Ovary (tissue), 9 donors: ENCODE measurements around the gene YJEFN3. TPM values are rescaled to one million over a fixed set of nuclear protein-coding genes. Genes with fewer than 3 reads are reported as not detected.

Source experiments
- DNase-seq, 5 donors: peaks; one replicate each; pipeline ENCODE4 v3.0.0-alpha.2; 2019 to 2020
- H3K27ac ChIP-seq, 2 donors: fragments of 200-600 bp; one replicate each; pipeline versions ENCODE4 v1.5.1 to v1.8.0; 2019 to 2022
- H3K27me3 ChIP-seq: fragments of 200-600 bp; one replicate; pipeline ENCODE4 v1.8.0; 2022
- H3K36me3 ChIP-seq: fragments of 200-600 bp; sonication (generic); one replicate; pipeline ENCODE4 v1.5.1; 2019
- H3K4me1 ChIP-seq: one replicate; pipeline ENCODE4 v1.8.1; 2013; ENCODE audit warnings: mild to moderate bottlenecking, moderate library complexity; ENCODE audit not compliant: insufficient read depth
- H3K4me3 ChIP-seq: fragments of 200-600 bp; sonication (generic); one replicate; pipeline ENCODE4 v1.5.1; 2017
- H3K9me3 ChIP-seq, 2 donors: fragments of 200-600 bp in 1 of 2; sonication (generic) in 1 of 2; one replicate each; pipeline versions ENCODE4 v1.5.1 to v1.8.1; 2013 to 2019; ENCODE audit warnings: mild to moderate bottlenecking in 1 of 2, moderate library complexity in 1 of 2
- CTCF ChIP-seq, 3 donors: fragments of 450-650 bp in 2 of 3; fragments of 200-600 bp in 1 of 3; IDR thresholded peaks; one replicate each; pipeline versions ENCODE4 v1.5.1 to v1.8.0; 2016 to 2022; ENCODE audit warnings: antibody characterized with exemption in 3 of 3, mild to moderate bottlenecking in 1 of 3
- EP300 ChIP-seq: sonication (generic); formaldehyde crosslinking; IDR thresholded peaks from one replicate; pipeline ENCODE4 v1.6.1; 2017; ENCODE audit warnings: antibody characterized with exemption
- POLR2A ChIP-seq: fragments of 450-650 bp; IDR thresholded peaks from one replicate; pipeline ENCODE4 v1.6.1; 2017; ENCODE audit warnings: antibody characterized with exemption, mild to moderate bottlenecking, moderate library complexity
- WGBS, 3 donors: extraction: QIAGEN DNeasy Blood & Tissue Kit in 1 of 3; methylation state at CpG; one replicate each; pipeline versions ENCODE4 v1.1.5 to v1.1.7; 2013 to 2017; 5-methylcytosine and 5-hydroxymethylcytosine counted together
- intact Hi-C, 4 donors: fragments of 100-400 bp; cut with DNase I; formaldehyde crosslinking; loops; one replicate each; pipeline versions ENCODE4 v1.11.0 to v1.15.1; 2022 to 2023
- polyA plus RNA-seq, 2 donors: library from polyadenylated mRNA; stranded (reverse); fragments of 200-250 nt in 1 of 2; fragments of 350-450 nt in 1 of 2; fragmentation: Illumina TruSeq in 1 of 2; extraction: RNeasy Lipid Tissue Mini Kit (QIAGEN cat#74804) in 1 of 2; gene quantifications; one replicate each; pipeline ENCODE4 v1.2.3, GENCODE V29; 2013 to 2014
- total RNA-seq, 7 donors: library from RNA; depleted of rRNA in 2 of 7; stranded (reverse); fragments of >200 nt in 2 of 7; fragmentation: NEBNext Ultra II Directional in 3 of 7; extraction: Animal tissue kit (Norgen Biotek cat#: 25700) in 3 of 7; gene quantifications; one replicate each; pipeline versions ENCODE4 v1.1.0 to v1.2.4, GENCODE V29; 2016 to 2023
- donor health status: DM: no; HTN: no; CAD: no; lungs with moderate emphysema.
- donor health status: DM: no; HTN: no; CAD: no.
- donor health status: Bipolar disorder and iron deficiency.
- donor health status: DM: yes; HTN: yes; CAD: no.
- donor health status: DM: no; HTN: no; CAD: no.
- donor health status: DM: yes; HTN: yes; CAD: no.

The YJEFN3 gene
- total and polyA plus RNA-seq, 9 donors = 2.0 to 5.0 (median 2.9) TPM

GRCh38 chr19:19500975-19501644, 27.6 kb upstream of the YJEFN3 start:
- Histone ChIP-seq H3K36me3 (no peaks in the 10 kb centered on the region), H3K9me3 (no peaks in the 10 kb centered on the region), H3K27ac (no peak overlapping the region), H3K27me3 (no peaks in the 10 kb centered on the region), H3K4me1 (peaks cover 1% of the 10 kb centered on the region), H3K4me3 (no peak overlapping the region)
- DNase-seq = no peak
- TF ChIP-seq EP300 (no peak), CTCF (IDR thresholded peaks at IDR 0.05) (no peak), POLR2A (no peak)
- intact Hi-C loops = no loop called here
- 69 to 82% (median 76%) methylated on average over 33 to 34 of the region's 34 CpGs for WGBS, 3 donors

- Histone ChIP-seq H3K27me3 (no peaks in the 10 kb centered on the region), H3K27ac (no peak overlapping the region), H3K9me3 (no peaks in the 10 kb centered on the region), H3K36me3 (no peaks in the 10 kb centered on the region), H3K4me1 (peaks cover 1% of the 10 kb centered on the region), H3K4me3 (no peak overlapping the region)
- DNase-seq = no peak
- 93 to 94% (median 93%) methylated on average over 26 of the region's 26 CpGs for WGBS, 3 donors
- intact Hi-C loops = no loop called here
- TF ChIP-seq POLR2A (no peak), EP300 (no peak), CTCF (IDR thresholded peaks at IDR 0.05) (no peak)
These were observed 26.9 kb upstream of the YJEFN3 start for GRCh38 chr19:19501798-19502197.

GRCh38 chr19:19502281-19502680, 26.4 kb upstream of the YJEFN3 start:
- H3K4me3 ChIP-seq = no peak overlapping the region

GRCh38 chr19:19502808-19503602, 25.7 kb upstream of the YJEFN3 start:
- no peaks in the 10 kb centered on the region for H3K27me3 ChIP-seq
- no peak overlapping the region for H3K4me3 ChIP-seq
- no peaks in the 10 kb centered on the region for H3K36me3 ChIP-seq
- H3K9me3 ChIP-seq = no peaks in the 10 kb centered on the region
- 84 to 88% (median 86%) methylated on average over 18 of the region's 18 CpGs for WGBS, 3 donors
- TF ChIP-seq CTCF (IDR thresholded peaks at IDR 0.05) = no peak
- TF ChIP-seq POLR2A = no peak
- no peak for TF ChIP-seq EP300
- H3K4me1 ChIP-seq = peaks cover 1% of the 10 kb centered on the region
- intact Hi-C loops = no loop called here
- H3K27ac ChIP-seq = no peak overlapping the region
- no peak for DNase-seq

More at GRCh38 chr19:19502281-19502680, 26.4 kb upstream of the YJEFN3 start:
- intact Hi-C loops = no loop called here
- Histone ChIP-seq H3K36me3 (no peaks in the 10 kb centered on the region), H3K27me3 (no peaks in the 10 kb centered on the region), H3K4me1 (peaks cover 1% of the 10 kb centered on the region), H3K9me3 (no peaks in the 10 kb centered on the region), H3K27ac (no peak overlapping the region)
- TF ChIP-seq EP300 (no peak), CTCF (IDR thresholded peaks at IDR 0.05) (no peak), POLR2A (no peak)
- WGBS, 3 donors = 89 to 95% (median 93%) methylated on average over 19 of the region's 19 CpGs
- DNase-seq = no peak
